Tibial nerve (tissue), 4 donors: ENCODE data around the gene DAPK1. TPM values are rescaled to one million over a fixed set of nuclear protein-coding genes. Genes with fewer than 3 reads are reported as not detected.
A peak's percentile ranks its signal among the peaks of the same experiment; 100 is the strongest.

Experiments used
- DNase-seq, 2 donors: peaks; one replicate each; pipeline ENCODE4 v3.0.0-alpha.2; 2019; ENCODE audit warnings: low spot score in 2 of 2
- H3K27ac ChIP-seq, 4 donors: fragments of 200-600 bp; sonication (generic) in 3 of 4; one replicate each; pipeline ENCODE4 v1.5.1; 2017 to 2019; ENCODE audit warnings: mild to moderate bottlenecking in 1 of 4
- H3K27me3 ChIP-seq, 2 donors: fragments of 200-600 bp; sonication (generic) in 1 of 2; one replicate each; pipeline versions ENCODE4 v1.5.1 to v1.6.0; 2017 to 2019
- H3K36me3 ChIP-seq, 3 donors: fragments of 200-600 bp; sonication (generic); one replicate each; pipeline ENCODE4 v1.5.1; 2018 to 2019
- H3K4me1 ChIP-seq, 4 donors: fragments of 200-600 bp; sonication (generic) in 3 of 4; one replicate each; pipeline ENCODE4 v1.5.1; 2017 to 2019
- H3K4me3 ChIP-seq, 4 donors: fragments of 200-600 bp; sonication (generic) in 3 of 4; one replicate each; pipeline ENCODE4 v1.5.1; 2017 to 2019; ENCODE audit warnings: mild to moderate bottlenecking in 1 of 4, moderate library complexity in 1 of 4
- H3K9me3 ChIP-seq, 4 donors: fragments of 200-600 bp; sonication (generic) in 3 of 4; one replicate each; pipeline ENCODE4 v1.5.1; 2017 to 2019
- CTCF ChIP-seq, 5 experiments: fragments of 200-600 bp in 3 of 5; fragments of 450-650 bp in 2 of 5; sonication (generic) in 3 of 5; IDR thresholded peaks; one replicate each; pipeline ENCODE4 v1.5.1; 2016 to 2019; ENCODE audit warnings: antibody characterized with exemption in 5 of 5, mild to moderate bottlenecking in 3 of 5, moderate library complexity in 2 of 5
- EP300 ChIP-seq, 2 donors: sonication (generic); formaldehyde crosslinking; IDR thresholded peaks; one replicate each; pipeline ENCODE4 v1.6.1; 2017; ENCODE audit warnings: antibody characterized with exemption in 2 of 2, mild to moderate bottlenecking in 1 of 2
- POLR2A ChIP-seq, 2 donors: fragments of 450-650 bp; IDR thresholded peaks; one replicate each; pipeline ENCODE4 v1.6.1; 2017; ENCODE audit warnings: antibody characterized with exemption in 2 of 2, mild to moderate bottlenecking in 2 of 2, moderate library complexity in 2 of 2
- WGBS, 2 donors: methylation state at CpG; one replicate each; pipeline ENCODE4 v1.1.5; 2018; 5-methylcytosine and 5-hydroxymethylcytosine counted together
- total RNA-seq, 4 donors: library from RNA; depleted of rRNA; stranded (reverse); fragments of >200 nt; gene quantifications; one replicate each; pipeline ENCODE4 v1.1.0, GENCODE V29; 2016

Gene DAPK1
- total RNA-seq, 4 donors from 2014 or later, result 58.8 to 97.3 (median 64.2) TPM

GRCh38 chr9:87516222-87516925 lies 18.7 kb downstream of the DAPK1 start:
- peaks cover 0 to 31% (median 4%) of the 10 kb centered on the region in 4 donors for H3K4me1 ChIP-seq
- peak; percentile 29 to 55 for DNase-seq
- WGBS, 2 donors, result 62 to 68% methylated on average over 12 of the region's 12 CpGs

GRCh38 chr9:87516926-87517290 lies 19.2 kb downstream of the DAPK1 start:
- Histone ChIP-seq H3K9me3 (no peaks in the 10 kb centered on the region), H3K36me3 (no peaks in the 10 kb centered on the region), H3K27ac (no peak overlapping the region), H3K27me3 (no peaks in the 10 kb centered on the region), H3K4me1 (peaks cover 0 to 31% (median 4%) of the 10 kb centered on the region in 4 donors), H3K4me3 (no peak overlapping the region)
- TF ChIP-seq POLR2A (IDR thresholded peaks at IDR 0.05), result no peak
- TF ChIP-seq CTCF (IDR thresholded peaks at IDR 0.05), result no peak
- TF ChIP-seq EP300 (IDR thresholded peaks at IDR 0.05), result no peak
- no peak for DNase-seq
- 78 to 80% methylated on average over 3 of the region's 3 CpGs for WGBS, 2 donors

More at GRCh38 chr9:87516222-87516925, 18.7 kb downstream of the DAPK1 start:
- H3K27me3 ChIP-seq, result no peaks in the 10 kb centered on the region
- H3K9me3 ChIP-seq, result no peaks in the 10 kb centered on the region
- H3K36me3 ChIP-seq, result no peaks in the 10 kb centered on the region
- peak in 1 of 2 donors; percentile 67 for TF ChIP-seq EP300 (IDR thresholded peaks at IDR 0.05)
- TF ChIP-seq POLR2A (IDR thresholded peaks at IDR 0.05), result no peak
- peak overlapping the region in 1 of 4 donors; percentile 19 for H3K27ac ChIP-seq
- H3K4me3 ChIP-seq, result no peak overlapping the region

GRCh38 chr9:87517732-87518131 lies 20.1 kb downstream of the DAPK1 start:
- H3K27me3 ChIP-seq, result no peaks in the 10 kb centered on the region
- WGBS, 2 donors, result 67 to 75% methylated on average over 6 of the region's 6 CpGs
- no peak overlapping the region for H3K27ac ChIP-seq
- DNase-seq, result no peak
- no peaks in the 10 kb centered on the region for H3K9me3 ChIP-seq
- peaks cover 0 to 31% (median 4%) of the 10 kb centered on the region in 4 donors for H3K4me1 ChIP-seq
- no peak for TF ChIP-seq EP300 (IDR thresholded peaks at IDR 0.05)
- TF ChIP-seq POLR2A (IDR thresholded peaks at IDR 0.05), result no peak
- no peak for TF ChIP-seq CTCF (IDR thresholded peaks at IDR 0.05)
- no peaks in the 10 kb centered on the region for H3K36me3 ChIP-seq
- no peak overlapping the region for H3K4me3 ChIP-seq

GRCh38 chr9:87518702-87519335 lies 21.2 kb downstream of the DAPK1 start:
- Histone ChIP-seq H3K27ac (peak overlapping the region in 2 of 4 donors; percentile 16 to 54), H3K4me1 (peaks cover 0 to 33% (median 4%) of the 10 kb centered on the region in 4 donors), H3K27me3 (no peaks in the 10 kb centered on the region), H3K36me3 (no peaks in the 10 kb centered on the region), H3K9me3 (no peaks in the 10 kb centered on the region), H3K4me3 (no peak overlapping the region)
- WGBS, 2 donors, result 56 to 57% methylated on average over 12 of the region's 12 CpGs
- peak; percentile 40 to 62 for DNase-seq
- TF ChIP-seq EP300 (IDR thresholded peaks at IDR 0.05) (peak in 1 of 2 donors; percentile 66), POLR2A (IDR thresholded peaks at IDR 0.05) (no peak)

- no peak for TF ChIP-seq CTCF (IDR thresholded peaks at IDR 0.05)
- no peak for TF ChIP-seq POLR2A (IDR thresholded peaks at IDR 0.05)
- TF ChIP-seq EP300 (IDR thresholded peaks at IDR 0.05), result no peak
- H3K36me3 ChIP-seq, result no peaks in the 10 kb centered on the region
- no peak for DNase-seq
- no peaks in the 10 kb centered on the region for H3K27me3 ChIP-seq
- no peak overlapping the region for H3K4me3 ChIP-seq
- H3K27ac ChIP-seq, result no peak overlapping the region
- H3K9me3 ChIP-seq, result no peaks in the 10 kb centered on the region
- peaks cover 0 to 33% (median 4%) of the 10 kb centered on the region in 4 donors for H3K4me1 ChIP-seq
- WGBS, 2 donors, result 59 to 72% methylated on average over 3 of the region's 3 CpGs
These were observed 21.8 kb downstream of the DAPK1 start for GRCh38 chr9:87519461-87519860.

GRCh38 chr9:87520172-87520683 lies 22.6 kb downstream of the DAPK1 start:
- peaks cover 0 to 27% (median 4%) of the 10 kb centered on the region in 4 donors for H3K4me1 ChIP-seq

More at GRCh38 chr9:87520172-87520683, 22.6 kb downstream of the DAPK1 start:
- no peak for DNase-seq
- Histone ChIP-seq H3K27me3 (no peaks in the 10 kb centered on the region), H3K27ac (no peak overlapping the region), H3K36me3 (no peaks in the 10 kb centered on the region), H3K4me3 (no peak overlapping the region), H3K9me3 (no peaks in the 10 kb centered on the region)
- 67% methylated on average over 6 of the region's 6 CpGs for WGBS, 2 donors
- no peak for TF ChIP-seq CTCF (IDR thresholded peaks at IDR 0.05)
- no peak for TF ChIP-seq EP300 (IDR thresholded peaks at IDR 0.05)
- TF ChIP-seq POLR2A (IDR thresholded peaks at IDR 0.05), result no peak
